ENCODE data around the gene GAGE12H.
A peak's percentile ranks its signal among the peaks of the same experiment; 100 is the strongest.
"Not testable (repeated sequence)": the region's sequence is repeated elsewhere in the genome, so short reads cannot be mapped to it uniquely, and the experiment has no call there.

The GAGE12H gene

DNA sequence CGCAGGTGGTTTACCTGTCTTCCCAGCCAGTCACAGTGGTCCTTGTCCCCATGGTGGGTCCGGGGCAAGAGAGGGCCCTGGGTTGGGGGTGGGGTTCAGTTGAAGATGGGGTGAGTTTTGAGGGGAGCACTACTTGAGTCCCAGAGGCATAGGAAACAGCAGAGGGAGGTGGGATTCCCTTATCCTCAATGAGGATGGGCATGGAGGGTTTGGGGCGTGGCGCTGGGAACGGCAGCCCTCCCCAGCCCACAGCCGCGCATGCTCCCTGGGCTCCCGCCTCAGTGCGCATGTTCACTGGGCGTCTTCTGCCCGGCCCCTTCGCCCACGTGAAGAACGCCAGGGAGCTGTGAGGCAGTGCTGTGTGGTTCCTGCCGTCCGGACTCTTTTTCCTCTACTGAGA lies 19.0 kb downstream of the GAGE12H start, which contains the start of gene GAGE1:
Gene GAGE1, plus strand, starts transcription at position 301 of the 400 bp plus-strand sequence. CDS start 1,155 bp downstream, outside the sequence.
- not testable (repeated sequence) for H3K27me3 ChIP-seq (ENCODE audit: control insufficient read depth in 1 of 2, insufficient read depth in 2 of 2, low read length in 2 of 2); H3K4me3 ChIP-seq (ENCODE audit: low read length in 2 of 2); H3K36me3 ChIP-seq (ENCODE audit: control insufficient read depth in 2 of 2, insufficient read depth in 2 of 2, low read length in 2 of 2); H3K9ac ChIP-seq (ENCODE audit: low read length in 2 of 2); H3K9me3 ChIP-seq (ENCODE audit: control insufficient read depth in 2 of 2, low read length in 2 of 2); H3K27ac ChIP-seq (ENCODE audit: low read length); H3K4me1 ChIP-seq (ENCODE audit: control insufficient read depth, insufficient read depth, low read length)

DNA sequence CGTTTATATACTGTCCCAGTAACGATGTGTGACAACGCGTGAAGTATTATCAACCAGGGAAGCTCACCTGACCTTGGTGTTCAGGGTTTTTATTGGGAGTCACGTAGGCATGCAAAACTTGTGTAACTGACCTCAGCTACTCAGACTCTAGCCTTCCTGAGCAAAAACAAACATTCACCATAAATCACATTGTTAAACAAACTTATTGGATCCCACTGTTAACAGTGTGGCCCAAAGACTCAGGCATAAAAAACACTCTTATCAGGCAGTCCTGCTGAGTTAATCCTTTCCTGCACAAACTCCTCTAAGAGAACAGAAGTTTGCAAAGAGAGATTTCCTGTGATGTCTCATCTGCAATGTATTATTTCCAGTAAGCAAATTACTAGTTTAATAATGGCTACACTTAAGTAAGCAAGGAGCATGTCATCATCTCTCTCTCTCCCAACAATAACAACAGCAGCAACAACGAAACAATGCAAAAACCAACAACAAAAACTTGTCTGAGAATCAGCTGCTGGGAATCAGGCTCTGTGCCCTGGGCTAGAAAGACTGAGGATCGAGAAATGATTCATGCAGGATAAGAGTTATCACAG lies 31.1 kb downstream of the GAGE12H start:
- Histone ChIP-seq H3K27ac (ENCODE audit: low read length) (no peak overlapping the region), H3K4me3 (ENCODE audit: low read length in 2 of 2) (no peak overlapping the region), H3K36me3 (ENCODE audit: control insufficient read depth in 2 of 2, insufficient read depth in 2 of 2, low read length in 2 of 2) (no peaks in the 10 kb centered on the region), H3K27me3 (ENCODE audit: control insufficient read depth in 1 of 2, insufficient read depth in 2 of 2, low read length in 2 of 2) (peaks cover 0 to 3% of the 10 kb centered on the region in 2 donors), H3K9ac (ENCODE audit: low read length in 2 of 2) (no peak overlapping the region), H3K4me1 (ENCODE audit: control insufficient read depth, insufficient read depth, low read length) (no peaks in the 10 kb centered on the region), H3K9me3 (ENCODE audit: control insufficient read depth in 2 of 2, low read length in 2 of 2) (peaks cover 0 to 3% of the 10 kb centered on the region in 2 donors)

DNA sequence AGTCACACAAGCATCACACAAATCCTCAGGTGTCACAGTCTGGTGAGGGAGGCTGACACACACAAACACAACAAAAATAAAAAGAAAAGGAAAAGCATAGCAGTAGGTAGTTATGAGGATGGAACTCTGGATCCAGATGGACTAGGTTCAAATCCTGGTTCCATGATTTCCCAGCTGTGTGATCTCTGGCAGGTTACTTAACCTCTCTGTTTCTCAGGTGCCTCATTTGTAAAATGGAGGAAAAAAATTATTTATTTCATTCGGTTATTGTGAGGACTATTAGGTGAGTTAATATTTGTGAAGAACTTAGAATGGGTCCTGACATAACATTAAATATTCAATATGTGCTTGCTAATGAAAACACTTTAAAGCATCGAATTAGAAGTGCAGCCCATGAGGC lies 38.8 kb downstream of the GAGE12H start:
- Histone ChIP-seq H3K27ac (ENCODE audit: low read length) (no peak overlapping the region), H3K4me3 (ENCODE audit: low read length in 2 of 2) (no peak overlapping the region), H3K36me3 (ENCODE audit: control insufficient read depth in 2 of 2, insufficient read depth in 2 of 2, low read length in 2 of 2) (no peaks in the 10 kb centered on the region), H3K9ac (ENCODE audit: low read length in 2 of 2) (no peak overlapping the region), H3K27me3 (ENCODE audit: control insufficient read depth in 1 of 2, insufficient read depth in 2 of 2, low read length in 2 of 2) (peaks cover 0 to 2% of the 10 kb centered on the region in 2 donors), H3K4me1 (ENCODE audit: control insufficient read depth, insufficient read depth, low read length) (no peaks in the 10 kb centered on the region), H3K9me3 (ENCODE audit: control insufficient read depth in 2 of 2, low read length in 2 of 2) (no peaks in the 10 kb centered on the region)

DNA sequence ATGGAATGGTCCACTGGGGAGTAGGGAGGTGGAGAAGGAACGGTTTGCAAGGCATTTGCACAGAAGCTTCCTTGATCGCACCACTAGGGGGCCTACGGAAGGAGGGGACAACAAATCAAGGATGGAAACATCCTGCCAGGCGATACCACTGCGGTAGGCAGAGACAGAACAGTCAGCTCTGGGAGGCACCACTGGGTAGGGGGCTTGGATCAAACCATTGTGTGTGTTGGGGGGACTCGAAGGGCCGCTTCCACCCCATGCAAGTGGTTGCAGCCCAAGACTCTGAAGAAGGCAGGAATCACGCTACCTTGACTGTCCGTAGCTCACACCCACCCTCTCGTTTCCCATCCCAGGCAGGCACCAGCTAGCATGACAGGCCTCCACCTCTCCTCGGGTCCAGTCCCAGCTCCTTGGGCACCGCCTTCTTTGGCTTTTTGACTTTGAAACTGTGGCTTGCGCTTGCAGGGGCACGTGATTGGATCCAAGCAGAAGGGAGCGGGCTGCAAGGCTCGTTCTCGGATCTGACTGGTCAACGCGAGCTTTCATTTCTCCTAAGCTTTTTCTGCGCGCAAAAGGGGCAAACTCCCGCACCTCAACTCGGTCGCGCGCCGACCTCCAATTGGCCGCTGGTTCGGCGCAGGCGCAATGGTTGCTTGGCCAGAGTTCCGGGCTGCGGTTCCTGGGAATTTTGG lies 47.5 kb downstream of the GAGE12H start:
- peak overlapping the region in 1 of 2 donors; percentile 52 for H3K4me3 ChIP-seq (ENCODE audit: low read length in 2 of 2)
- H3K4me1 ChIP-seq (ENCODE audit: control insufficient read depth, insufficient read depth, low read length) = no peaks in the 10 kb centered on the region
- no peaks in the 10 kb centered on the region for H3K9me3 ChIP-seq (ENCODE audit: control insufficient read depth in 2 of 2, low read length in 2 of 2)
- H3K27me3 ChIP-seq (ENCODE audit: control insufficient read depth in 1 of 2, insufficient read depth in 2 of 2, low read length in 2 of 2) = peaks cover 0 to 5% of the 10 kb centered on the region in 2 donors
- H3K9ac ChIP-seq (ENCODE audit: low read length in 2 of 2) = no peak overlapping the region
- H3K27ac ChIP-seq (ENCODE audit: low read length) = no peak overlapping the region
- no peaks in the 10 kb centered on the region for H3K36me3 ChIP-seq (ENCODE audit: control insufficient read depth in 2 of 2, insufficient read depth in 2 of 2, low read length in 2 of 2)
